Stimulated activated CD8-positive, alpha-beta memory T cell treated with anti-CD3 and anti-CD28 coated beads, Interleukin-7, amount 100 ng/mL, for 1 hour (primary cell): Measurements from ENCODE around the gene AGRN.
A peak's percentile ranks its signal among the peaks of the same experiment; 100 is the strongest.
"Not testable (repeated sequence)": the region's sequence is repeated elsewhere in the genome, so short reads cannot be mapped to it uniquely, and the experiment has no call there.

Experiments
- DNase-seq, 2 donors: peaks; one replicate each; pipeline ENCODE4 v3.0.0-alpha.2; 2020; ENCODE audit warnings: low read depth in 2 of 2

The AGRN gene

DNA sequence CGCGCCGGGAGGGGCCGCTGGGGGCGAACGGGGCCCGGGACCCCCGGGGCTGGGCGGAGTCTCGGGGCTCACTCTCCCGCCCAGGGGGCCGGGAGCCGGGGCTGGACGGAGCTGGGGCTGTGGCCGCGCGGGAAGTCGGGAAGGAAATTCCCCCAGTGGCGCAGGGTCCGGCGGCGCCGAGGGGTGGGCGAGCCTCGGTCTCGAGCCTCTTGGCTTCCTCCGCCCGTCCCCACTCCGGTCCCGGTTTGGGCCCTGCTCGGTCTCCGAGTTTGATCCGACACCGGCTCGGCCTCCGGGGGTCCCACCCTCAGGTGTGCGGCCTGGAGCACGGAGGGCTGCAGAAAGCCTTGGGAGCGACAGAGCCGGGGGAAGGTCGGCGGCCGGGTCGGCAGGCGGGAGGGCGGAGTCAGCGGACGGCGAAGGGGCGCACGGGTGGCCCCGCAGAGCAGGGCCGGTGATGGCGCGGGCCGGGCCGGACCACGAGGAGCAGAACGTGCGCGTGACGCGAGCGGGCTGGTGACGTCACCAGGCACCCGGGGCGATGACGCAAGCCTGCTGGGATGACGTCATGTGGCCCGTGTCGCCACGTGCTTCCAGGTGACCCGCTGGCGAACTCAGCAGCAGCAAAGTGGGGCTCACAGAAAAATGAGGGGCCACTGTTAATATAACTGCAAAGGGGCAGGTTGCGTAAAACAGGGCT lies 19.4 kb upstream of the AGRN start:
- DNase-seq, result peak in 1 of 2 donors; percentile 40

DNA sequence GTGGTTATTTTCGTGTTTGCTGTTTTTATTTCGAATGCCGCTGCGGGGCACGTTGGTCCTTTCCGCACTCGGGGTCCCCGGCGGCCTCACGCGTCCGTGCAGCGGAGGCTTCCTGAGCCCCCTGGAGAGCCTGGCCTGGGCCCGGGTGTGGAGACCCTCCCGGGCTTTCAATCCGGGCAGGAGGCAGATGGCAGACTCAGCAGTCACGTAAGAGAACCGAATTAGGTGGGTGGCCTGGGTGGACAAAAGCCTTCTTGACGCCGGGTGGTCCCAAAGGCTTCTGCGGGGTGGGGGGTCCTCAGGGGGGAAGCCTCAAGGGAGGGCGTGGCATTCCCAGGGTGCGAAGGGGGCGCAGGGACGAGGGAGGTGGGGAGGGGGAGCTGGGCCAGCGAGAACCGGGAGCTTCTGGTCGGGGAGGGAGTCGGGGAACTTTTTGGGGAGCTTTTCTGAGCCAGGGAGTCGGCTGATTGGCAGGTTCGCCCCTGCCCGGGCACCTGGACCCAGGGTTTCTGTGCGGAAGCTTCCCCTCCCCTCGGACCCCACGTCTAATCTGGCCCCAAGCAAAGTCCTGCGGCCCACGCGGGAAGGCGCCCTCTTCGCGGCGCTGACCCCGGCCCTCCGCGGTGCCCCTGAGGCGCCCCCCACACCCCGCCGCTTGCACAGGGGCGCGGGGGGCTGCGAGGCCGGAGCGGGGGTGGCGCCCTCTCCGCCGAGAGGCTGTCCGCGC lies 18.7 kb upstream of the AGRN start:
- no peak for DNase-seq

DNA sequence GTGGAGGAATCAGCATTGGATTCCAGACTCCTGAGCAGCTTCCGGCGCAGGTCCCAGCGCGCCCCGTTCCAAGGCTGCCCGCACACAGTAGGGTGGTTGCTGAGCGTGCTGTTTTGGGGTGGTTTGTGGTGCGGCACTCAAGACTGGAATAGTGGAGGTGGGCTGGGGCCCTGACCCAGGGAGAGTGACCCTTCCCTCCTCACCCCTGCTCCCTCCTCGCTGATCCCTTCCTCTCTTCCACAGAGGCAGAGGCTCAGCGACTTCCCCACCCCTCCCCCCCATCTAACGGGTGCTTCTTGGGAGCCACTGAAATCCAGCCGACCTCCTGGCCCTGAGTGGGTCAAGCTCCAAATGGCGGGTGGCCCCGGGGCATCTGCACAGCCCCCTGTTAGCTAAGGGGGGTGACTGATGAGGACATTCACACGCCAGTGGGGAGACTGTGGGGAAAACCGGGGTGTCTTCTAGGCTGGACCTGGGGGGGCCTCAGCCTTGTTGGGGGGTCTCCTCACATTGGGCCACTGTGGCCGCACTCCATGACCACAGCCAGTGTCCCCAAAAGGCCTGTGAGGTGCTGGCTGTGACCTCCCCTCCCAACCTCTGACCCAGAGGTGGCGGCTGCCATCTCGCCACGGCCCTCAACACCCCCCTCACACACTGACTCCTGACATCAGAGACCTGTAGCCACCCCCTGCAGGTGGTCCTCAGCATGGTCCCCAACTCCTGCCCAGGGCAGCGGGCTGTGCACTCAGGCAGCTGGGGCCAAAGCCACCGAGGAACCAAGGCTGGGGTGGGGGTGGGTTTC lies 16.1 kb upstream of the AGRN start:
- no peak for DNase-seq

DNA sequence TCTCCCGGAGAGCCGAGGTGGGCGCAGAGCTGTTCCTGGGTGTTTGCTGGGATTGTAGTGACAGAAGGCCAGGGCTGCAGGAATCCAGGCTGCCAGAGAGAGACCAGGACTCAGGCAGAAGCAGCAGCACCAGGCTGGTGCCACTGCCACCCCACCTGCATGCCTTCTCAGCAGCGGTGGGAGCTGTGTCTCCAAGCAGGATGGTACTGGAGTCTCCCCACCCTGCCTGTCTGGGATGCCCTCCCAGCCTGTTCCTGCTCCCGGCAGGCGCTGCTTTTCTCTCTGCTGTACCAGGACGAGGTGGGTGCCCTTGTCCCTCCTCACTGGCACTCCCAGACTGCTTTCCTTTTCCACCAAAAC lies 15.5 kb upstream of the AGRN start:
- no peak for DNase-seq

DNA sequence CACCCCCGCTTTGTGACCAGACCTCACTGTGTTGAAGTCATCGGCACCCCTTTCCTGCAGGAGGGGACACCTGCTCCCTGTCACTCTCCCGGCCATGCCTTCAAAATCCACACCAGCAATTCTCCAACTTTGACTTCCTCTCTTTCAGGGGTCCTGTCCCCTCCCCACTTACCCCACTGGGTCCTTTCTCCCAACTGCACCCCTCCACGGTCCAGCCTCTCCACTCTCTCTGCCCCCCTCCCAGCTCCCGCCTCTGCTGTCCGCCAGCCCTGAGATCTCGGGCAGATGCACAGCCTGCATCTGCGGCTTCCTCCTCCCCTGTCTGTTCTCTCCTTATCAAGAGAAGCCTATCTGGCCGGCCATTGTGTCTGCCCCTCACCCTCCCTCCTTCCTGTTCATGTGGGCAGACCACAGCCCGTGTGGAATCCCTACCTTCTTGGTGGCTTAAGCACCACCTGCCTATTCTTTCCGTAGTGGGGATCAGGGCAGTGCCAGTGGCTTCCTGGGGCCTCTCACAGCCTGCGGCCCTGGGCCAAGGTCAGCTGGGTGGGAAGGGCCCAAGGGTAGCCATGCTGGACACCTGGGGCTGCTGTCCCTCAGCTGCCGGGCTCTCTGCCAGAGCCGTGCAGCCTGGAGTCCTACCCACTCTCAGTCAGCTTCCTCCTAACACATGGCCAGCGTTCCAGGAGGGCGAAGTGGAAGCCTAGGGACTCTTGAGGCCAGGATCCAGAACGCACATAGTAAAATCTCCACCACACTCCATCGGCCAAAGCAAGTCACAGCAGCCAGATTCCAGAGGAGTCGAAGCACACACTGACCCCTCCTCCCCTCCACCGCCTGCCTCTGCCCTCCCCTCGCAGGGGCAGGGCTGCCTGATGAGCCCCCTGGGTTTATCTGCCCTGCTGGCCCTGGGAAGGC lies 14.9 kb upstream of the AGRN start:
- no peak for DNase-seq

DNA sequence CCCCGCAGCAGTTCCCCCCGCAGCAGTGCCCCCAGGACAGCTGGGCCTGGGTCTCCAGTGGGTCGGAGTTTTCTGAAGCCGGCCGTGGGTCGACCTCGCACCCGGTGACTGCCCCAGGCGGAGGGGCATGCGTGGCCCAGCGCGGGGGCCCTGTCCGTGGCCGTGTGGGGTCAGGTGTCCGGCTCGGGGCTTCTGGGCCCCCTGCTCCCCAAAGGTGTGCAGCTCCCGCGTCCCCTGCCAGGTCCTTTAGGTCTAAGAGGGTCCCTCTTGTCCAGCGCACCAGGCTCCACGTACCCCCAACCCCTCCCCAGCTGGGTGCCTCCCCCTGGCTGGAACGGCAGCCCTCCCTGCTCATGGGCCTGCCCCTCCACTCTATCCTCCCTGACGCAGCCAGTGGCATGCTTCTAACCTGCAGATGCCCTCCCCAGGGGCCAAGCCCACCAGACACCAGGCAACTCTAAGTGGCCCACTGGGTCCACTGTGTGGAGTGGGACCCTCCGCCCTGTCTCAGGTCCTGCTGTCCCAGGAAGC lies 14.1 kb upstream of the AGRN start:
- DNase-seq, result no peak

DNA sequence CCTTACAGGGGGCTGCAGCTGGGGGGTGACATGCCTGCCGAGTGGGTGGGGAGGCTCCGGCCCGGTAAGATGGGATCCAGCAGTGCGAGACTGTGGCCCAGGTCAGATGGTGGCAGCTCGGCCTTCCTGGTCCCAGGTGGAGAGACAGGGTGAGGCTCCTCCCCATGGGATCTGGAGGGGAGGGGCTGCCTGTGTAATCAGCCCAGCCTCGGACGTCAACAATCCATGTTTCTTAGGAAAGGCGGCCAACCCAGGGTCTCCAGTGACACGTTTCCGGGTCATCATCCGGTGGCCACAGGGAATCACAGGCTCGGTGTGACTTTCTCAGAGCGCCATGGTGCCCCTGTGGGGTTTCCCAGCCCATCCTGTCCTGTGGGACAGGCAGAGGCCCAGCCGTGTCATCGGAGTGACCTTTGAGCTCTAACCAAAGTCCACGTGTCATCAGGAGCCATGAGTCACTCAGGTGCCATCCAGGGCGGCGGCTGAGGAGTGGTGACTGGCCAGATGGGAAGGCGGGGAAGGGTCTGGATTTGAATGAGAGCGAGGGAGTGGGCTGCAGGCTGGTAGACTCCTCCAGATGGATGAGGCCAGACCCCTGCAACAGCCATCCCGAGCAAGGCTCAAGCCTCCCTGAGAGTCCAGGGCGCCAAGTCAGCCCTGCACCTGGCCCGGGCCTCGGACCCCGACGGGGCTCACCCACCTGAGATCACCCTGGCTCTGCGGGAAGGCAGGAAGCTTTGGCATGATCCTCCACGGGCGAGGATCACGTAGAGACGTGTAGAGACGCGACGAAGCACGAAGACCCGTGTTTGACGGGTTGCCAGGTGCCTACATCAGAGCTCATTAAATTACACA lies 13.4 kb upstream of the AGRN start:
- no peak for DNase-seq

DNA sequence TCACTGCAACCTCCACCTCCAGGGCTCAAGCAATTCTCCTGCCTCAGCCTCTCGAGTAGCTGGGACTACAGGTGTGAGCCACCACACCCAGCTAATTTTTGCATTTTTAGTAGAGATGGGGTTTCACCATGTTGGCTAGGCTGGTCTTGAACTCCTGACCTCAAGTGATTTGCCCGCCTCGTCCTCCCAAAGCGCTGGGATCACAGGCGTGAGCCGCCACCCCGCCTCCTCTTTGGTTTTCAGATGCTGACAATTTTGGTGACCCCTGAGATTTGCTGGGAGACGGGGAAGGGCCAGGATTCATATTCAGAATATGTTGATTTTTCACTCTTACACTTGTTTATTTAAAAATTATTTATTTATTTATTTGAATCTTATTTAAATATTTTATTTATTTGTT lies 9.8 kb upstream of the AGRN start:
- not testable (repeated sequence) for DNase-seq

DNA sequence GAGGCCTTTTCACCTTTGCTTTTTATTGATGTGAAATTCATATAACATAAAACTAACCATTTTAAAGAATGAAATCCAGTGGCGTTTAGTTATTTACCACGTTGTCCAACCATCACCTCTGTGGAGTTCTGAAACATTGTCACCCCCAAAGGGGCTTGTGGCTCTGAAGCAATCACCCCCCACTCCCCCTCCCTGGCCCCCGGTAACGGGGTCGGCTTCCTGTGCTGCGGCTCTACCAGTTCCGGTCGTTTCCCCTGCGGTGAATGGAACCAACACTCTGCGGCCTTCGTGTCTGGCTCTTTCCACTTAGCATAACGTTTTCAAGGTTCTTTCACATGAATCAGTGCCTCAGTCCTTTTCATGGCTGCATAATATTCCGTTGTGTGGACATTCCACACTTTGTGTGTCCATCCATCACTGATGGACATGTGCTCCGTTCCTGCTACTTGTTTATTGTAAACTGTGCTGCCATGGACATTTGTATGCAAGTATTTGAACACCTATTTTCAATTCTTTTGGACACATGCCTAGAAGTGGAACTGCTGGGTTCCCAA lies 8.4 kb upstream of the AGRN start:
- no peak for DNase-seq

DNA sequence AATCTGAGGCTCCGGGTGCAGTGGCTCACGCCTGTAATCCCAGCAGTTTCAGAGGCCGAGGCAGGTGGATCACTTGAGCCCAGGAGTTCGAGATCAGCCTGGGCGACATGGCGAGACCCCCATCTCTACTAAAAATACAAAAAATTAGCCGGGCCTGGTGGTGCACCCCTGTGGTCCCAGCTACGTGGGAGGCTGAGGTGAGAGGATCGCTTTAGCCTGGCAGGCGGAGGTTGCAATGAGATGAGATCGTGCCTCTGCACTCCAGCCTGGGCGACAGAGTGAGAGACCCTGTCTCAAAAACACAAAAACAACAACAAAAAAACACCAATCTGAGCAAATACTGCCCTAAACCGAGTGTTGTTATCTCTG lies 7.2 kb upstream of the AGRN start:
- DNase-seq, result not testable (repeated sequence)

DNA sequence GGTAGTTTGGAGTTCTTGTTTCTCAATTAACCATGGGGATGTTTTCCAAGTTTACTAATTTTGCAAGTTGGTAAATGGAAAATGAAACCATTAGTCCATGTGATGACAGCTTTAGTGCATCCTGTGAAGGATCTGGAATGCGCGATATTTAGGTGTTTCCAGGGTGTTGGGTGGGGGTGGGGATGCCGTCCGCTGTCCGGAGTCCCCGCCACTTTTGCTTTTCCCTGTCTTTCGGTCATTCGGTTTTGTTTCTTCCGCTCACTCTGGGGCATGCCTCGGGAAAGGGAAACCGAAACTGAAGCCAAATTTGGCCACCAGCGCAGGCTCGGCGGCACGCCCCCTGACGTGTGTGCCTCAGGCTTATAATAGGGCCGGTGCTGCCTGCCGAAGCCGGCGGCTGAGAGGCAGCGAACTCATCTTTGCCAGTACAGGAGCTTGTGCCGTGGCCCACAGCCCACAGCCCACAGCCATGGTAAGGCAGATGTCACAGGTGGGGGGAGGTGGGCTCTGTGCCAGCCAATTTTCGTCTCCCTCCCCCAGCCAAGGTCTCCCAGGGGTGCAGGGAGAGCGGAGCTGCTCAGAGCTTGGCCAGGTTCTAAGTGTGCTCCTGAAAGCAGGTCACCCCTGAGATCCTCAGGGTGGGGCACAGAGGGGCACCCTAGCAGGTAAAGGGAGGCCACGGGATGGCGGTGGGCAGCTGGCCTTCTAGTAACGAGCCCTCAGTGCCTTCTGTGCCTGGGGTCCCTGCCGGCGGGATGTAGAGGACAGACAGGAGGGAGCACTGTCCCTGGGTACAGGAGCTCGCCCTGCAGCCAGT lies 6.6 kb upstream of the AGRN start, which contains the start of gene ISG15:
TSS of gene ISG15 (plus strand) at position 393 of the 817 bp plus-strand sequence. CDS start at position 470, 77 bp downstream.
- DNase-seq, result peak; percentile 72 to 78

DNA sequence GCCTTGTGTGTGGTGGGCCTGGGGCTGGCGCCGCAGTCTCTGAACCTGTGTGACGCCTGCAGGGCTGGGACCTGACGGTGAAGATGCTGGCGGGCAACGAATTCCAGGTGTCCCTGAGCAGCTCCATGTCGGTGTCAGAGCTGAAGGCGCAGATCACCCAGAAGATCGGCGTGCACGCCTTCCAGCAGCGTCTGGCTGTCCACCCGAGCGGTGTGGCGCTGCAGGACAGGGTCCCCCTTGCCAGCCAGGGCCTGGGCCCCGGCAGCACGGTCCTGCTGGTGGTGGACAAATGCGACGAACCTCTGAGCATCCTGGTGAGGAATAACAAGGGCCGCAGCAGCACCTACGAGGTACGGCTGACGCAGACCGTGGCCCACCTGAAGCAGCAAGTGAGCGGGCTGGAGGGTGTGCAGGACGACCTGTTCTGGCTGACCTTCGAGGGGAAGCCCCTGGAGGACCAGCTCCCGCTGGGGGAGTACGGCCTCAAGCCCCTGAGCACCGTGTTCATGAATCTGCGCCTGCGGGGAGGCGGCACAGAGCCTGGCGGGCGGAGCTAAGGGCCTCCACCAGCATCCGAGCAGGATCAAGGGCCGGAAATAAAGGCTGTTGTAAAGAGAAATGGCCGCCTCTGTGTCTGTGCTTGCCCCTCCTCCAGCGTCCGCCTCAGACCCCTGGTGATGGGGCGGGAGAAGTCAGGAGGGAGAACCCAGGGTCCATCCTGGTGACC lies 5.8 kb upstream of the AGRN start:
- DNase-seq, result no peak

DNA sequence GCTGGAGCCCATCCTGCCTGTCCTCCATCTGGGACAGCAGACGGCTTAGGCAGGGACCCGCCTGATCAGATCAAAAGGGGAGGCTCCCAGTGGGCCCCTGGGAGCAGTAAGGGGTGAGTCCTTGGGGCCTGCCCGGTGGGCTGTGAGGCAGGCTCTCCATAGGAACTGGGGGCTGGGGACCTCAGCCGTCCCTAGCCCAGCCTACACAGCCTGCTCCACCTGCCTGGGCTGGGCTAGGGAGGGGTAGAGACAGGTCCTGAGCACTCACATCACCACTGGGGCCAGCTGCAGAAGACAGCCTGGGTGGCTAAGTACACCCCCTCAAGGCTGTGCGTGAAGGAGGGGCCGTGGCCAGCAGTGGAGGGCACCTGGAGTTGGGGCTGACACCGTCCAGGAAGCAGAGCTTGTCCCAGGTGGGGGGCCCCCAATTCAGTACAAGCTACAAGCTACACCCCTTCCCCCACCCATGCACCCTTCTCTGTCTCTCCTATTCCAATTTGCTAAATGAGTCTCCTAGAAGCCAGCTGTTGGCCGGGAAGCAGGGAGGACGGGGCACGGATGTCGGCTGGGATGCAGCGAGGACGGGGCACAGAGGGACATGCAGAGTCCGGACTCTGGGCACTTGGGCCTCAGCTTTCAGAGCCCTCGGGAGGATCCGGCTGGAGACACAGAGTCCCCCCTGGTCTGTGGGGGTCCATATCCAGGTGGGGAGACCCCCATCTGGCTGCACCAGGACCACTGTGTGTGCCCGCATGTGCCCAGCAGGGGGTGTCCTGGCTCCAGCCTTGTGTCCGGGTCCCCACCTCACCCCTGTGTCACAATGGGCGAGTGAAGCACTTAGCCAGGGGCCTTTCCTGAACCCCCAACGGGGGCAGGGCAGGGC lies 4.9 kb upstream of the AGRN start:
- DNase-seq, result no peak

DNA sequence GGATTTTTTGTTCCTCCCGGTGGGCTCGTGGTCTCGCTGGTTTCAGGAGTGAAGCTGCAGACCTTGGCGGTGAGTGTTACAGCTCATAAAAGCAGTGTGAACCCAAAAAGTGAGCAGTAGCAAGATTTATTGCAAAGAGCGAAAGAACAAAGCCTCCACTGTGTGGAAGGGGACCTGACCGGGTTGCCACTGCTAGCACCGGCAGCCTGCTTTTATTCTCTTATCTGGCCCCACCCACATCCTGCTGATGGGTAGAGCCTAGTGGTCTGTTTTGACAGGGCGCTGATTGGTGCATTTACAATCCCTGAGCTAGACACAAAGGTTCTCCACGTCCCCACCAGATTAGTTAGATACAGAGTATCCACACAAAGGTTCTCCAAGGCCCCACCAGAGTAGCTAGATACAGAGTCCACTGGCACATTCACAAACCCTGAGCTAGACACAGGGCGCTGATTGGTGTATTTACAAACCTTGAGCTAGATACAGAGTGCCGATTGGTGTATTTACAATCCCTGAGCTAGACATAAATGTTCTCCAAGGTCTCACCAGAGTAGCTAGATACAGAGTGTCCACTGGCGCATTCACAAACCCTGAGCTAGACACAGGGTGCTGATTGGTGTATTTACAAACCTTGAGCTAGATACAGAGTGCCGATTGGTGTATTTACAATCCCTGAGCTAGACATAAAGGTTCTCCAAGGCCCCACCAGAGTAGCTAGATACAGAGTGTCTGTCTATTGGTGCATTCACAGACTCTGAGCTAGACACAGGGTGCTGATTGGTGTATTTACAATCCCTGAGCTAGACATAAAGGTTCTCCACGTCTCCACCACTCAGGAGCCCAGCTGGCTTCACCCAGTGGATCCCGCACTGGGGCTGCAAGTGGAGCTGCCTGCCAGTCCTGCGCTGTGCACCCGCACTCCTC lies 2.3 kb upstream of the AGRN start:
- DNase-seq, result not testable (repeated sequence)

DNA sequence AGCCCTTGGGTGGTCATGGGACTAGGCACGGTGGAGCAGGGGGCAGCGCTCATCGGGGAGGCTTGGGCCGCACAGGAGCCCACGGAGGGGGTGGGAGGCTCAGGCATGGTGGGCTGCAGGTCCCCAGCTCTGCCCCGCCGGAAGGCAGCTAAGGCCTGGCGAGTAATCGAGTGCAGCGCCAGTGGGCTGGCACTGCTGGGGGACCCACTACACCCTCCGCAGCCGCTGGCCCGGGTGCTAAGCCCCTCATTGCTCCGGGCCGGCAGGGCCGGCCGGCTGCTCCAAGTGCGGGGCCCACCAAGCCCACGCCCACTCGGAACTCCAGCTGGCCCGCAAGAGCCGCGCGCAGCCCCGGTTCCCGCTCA lies 1.6 kb upstream of the AGRN start:
- not testable (repeated sequence) for DNase-seq
